ELF-1 (cell line): ENCODE measurements around the gene NPAS3.

Experiments
- DNase-seq: peaks from one replicate; pipeline ENCODE4 v3.0.0-alpha.2; 2016; ENCODE audit warnings: low read depth, low spot score

Gene NPAS3

DNA sequence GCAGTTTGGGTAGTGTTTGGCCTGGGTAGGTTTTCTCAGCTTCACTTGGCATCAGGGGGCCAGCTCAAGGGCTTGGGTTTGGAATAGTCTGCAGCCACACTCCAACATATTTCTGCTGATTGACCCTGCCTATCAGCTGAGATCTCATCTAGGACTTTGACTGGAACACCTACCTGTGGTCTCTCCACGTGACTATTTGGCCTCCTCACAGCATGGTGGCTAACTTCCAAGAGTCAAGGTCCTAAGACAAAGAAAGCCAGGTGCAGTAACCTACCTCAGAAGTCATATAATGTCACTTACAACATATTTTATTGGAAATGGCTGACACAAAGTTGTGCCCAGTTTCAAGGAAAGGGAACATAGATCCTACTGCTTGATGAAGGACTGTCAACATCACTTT lies 531.2 kb downstream of the NPAS3 start:
- DNase-seq = no peak

DNA sequence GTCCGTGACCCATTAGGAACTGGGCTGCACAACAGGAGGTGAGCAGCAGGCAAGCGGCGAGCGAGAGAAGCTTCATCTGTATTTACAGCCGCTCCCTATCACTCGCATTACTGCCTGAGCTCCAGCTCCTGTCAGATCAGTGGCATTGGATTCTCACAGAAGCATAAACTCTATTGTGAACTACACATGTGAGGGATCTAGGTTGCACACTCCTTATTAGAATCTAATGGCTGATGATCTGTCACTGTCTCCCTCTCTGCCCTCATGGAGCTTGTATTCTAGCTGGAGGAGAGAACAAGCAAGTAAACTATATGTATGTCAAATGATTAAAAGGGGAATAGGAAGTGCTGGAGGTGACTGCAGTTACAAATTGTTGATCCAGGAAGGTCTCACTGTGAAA lies 533.1 kb downstream of the NPAS3 start:
- DNase-seq = no peak

DNA sequence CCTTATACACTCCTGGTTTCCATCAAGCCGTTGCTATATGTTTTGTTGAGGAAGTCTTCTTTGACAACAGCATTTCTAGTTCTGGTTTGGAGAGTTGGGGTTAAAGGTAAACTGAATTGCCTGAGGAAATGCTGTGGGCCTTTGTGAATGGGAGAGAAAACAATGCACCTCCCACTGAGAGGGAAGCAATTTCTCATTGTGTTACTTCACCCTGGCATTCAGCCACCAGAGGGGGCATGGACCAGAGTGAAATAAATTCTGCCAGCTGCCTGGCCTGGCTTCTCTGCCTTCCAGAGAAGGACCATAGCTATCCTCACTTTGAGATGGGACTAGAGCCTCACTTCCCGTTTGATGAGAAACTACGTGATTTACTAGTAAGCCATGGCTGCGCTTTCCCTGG lies 536.9 kb downstream of the NPAS3 start:
- DNase-seq = peak; percentile 93

DNA sequence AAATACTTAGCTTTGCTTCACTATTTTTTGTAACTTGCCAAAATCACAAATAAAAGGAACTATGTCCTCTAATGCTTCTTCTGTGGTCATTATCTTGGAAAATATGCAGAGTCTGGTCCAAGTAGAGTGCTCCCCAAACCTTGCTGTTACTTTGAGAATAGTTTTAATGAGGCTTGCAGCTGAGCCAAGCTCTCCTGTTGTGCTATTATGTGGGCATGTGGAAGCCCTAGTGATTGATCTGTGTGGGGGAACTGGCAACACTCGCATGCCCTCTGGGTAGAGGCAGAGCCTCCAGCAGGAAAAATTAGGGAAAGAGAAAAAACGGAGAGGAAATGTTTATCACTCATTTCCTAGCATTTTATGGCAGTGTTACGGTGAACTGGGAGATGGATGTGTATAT lies 539.1 kb downstream of the NPAS3 start:
- DNase-seq = peak; percentile 41

DNA sequence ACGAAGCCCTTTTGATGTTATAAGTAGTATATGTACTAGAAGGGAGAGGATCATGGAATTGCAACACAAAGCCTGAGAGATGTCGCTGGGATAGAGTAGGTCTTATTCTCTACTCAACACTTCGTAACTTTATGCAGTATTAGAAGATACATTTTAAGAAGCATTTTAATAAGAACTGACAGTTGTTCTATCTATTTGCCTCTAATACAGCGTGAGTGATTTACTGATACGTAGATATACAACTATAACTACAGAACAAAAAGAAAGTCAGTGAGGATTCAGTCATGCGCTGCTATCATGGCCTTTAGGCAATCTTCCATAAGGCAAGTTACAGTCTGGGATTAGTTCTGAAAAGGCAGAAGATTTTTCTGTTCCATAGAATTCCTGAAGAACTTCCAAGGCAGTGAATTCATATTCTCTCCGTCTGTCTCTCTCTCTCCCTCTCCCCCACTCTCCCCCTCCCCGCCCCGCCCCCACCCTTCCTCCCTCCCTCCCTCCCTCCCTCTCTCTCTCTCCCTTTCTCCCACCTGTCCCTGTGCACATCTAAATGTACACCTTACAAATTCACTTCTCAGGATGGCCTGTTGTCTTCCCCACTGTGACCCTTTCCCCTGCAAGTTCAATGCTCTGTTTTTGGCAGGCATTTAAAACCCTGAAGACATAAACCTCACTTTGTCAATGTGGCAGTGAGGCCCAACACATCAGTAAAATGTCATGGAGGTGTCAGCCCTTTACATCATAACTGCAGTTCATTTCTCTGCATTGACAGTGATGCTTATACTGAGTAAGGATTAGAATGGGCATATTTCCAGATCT lies 541.6 kb downstream of the NPAS3 start:
- DNase-seq = no peak

DNA sequence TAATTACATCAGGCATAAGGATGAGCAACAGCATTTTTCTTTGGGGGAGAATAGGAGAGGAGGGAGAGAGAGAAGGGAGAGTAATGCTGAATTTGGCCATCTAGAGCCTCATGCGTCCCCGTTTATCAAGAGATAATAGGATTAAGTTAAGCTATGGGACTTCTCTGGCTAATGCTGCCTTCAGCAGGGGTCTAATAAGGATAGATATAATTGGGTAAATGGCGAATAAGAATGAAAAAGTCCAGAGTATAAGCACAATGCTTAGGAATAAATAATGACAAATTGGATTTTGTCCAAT lies 542.2 kb downstream of the NPAS3 start:
- no peak for DNase-seq

DNA sequence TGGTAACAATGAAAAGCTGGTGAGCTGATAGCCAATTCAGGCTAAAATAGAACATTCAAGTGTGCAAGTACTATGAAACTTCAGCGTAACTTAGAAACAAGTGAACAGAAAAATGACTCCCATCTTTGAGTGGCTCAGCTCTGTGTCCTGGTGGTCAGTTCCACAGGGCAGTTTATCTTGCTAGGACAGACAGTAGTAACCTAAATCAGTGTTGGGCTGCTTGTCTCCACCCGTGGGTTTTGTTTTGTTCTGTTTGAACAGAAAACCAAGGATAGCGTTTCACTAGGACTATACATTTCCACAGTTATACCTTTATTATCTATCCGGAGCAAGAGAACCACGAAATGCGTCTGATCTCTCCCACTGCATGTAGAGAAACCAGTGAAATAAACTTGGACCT lies 544.4 kb downstream of the NPAS3 start:
- no peak for DNase-seq

DNA sequence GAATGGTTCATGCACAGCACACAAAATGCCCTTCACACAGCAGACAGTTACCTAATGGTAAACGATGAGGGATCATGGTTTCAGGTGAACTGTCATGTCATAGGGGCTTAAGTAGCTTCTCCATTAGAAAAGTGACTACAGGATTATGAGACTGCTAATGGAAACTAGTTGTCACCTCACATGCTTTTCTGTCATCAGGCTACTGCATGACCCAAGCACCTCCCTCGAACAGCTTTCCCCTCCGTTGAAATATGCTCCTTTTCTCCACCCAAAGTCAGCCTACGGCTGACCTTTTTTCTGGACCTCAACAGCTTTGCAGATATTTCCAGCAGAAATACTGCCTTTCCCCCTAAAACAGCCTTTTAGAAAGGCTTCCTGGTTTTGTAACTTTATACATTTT lies 544.9 kb downstream of the NPAS3 start:
- DNase-seq = no peak

DNA sequence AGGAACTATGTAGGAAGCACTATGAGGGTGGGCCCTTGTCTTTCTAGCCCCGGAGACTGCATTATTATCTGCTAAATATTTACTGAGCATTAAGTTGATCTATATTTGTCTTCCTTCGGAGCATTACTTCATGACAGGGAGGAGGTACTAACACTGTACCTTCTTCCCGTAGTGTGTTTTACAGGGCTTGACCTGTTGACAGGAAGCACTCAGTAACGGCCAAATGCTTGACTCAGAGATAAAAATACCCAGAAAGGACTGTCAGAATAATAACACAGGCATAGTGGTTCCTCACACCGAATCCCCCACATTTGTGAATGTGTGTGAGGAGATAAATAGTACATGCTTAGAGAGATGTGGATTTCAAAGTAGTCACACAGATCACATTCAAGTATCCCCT lies 545.6 kb downstream of the NPAS3 start:
- DNase-seq = no peak

DNA sequence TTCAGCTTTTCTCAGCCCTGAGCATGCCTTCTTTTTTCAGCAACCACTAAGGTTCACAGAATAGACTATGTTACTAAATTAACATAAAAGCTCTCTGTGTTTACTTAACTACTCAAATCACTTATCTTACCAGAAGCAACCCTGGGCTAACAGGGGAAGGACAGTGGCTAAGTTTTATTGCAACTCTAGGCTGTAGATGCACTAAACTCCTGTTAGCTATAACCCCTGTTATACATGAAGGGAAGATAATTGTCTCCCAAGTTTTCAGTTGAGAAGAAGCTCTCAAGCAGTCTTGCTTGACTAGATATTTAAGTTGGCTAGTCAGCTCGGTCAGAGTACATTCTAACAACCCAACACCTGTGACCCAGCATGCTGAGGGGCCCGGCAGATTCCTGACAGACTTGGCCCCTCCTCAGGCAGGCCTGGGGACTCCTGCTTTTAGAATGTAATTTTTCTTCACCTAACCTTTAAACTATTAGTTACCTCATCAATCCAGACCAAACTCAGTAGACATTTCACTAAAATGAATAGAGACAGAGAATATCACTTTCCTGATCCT lies 547.7 kb downstream of the NPAS3 start:
- DNase-seq = no peak

DNA sequence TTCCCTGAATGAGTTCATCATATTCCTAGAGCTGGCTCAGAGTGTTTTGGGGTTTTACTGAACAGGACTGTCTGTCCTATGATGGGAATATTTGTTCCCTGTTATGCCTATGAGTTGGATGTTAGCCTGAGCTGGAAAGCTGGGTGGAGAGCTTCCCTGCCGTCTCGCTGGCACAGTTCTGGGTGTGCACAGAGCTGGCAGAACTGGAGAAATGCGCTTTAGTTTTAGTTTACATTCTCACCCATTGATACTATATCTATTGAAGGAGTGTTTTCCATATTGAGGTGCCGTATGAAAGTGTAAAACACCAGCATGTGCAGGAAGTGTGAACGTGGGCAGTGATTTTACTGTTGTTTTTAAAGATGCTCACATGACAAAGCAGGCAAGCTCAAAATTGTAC lies 549.9 kb downstream of the NPAS3 start:
- no peak for DNase-seq

DNA sequence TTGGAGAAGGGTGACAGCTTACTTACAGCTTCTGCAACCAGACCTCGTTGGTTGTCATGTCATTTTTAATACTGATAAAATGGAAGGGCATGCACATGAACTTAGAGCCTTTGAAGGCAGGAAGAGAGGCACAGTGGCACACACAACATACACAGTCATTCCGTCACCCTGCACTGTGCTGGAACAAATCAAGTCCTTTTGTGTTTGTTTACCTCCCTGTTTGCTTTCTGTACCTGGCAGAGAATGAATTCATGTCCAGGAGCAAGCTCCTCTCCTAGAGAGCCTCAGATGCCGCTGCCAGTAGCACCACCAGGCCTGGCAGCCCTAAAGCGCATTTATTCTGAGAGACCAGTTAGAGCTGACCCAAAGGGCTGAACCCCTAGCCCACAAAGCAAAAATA lies 551.9 kb downstream of the NPAS3 start:
- no peak for DNase-seq

DNA sequence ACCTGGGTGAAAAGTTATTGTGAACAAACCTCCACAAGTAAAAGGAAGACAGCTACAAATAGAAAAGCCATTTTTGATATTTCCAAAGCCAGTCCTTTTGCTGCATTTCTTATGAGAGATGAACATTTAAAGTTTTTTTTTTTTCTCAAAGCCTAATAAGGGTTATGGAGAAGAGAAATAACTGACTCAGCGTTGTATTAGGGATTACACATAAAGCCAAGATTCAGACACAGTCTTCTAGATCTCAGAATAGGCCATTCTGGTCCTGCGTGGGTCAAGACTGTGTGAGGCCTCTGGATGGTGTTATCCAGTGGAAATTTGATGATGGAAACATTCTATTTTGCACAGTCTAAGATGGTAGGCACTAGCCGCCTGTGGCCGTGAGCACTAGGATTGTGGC lies 552.4 kb downstream of the NPAS3 start:
- no peak for DNase-seq

DNA sequence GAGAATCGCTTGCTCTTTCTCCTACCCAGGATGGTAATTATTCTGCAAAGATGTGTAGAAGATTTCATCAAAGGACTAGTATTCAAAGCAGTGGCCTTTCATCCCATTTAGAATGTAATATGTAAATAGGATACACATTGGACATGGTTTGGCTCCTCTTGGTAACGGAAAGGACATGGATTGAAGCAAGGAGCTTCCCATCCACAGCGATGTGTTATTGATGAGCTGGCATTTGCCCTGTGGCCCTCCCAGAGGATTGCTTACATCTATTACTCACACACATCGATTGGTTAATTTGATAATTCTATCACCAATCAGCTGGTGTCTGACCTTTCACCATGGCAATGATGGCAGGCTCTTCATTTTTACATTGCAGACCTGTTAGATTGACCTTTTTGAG lies 553.8 kb downstream of the NPAS3 start:
- no peak for DNase-seq

DNA sequence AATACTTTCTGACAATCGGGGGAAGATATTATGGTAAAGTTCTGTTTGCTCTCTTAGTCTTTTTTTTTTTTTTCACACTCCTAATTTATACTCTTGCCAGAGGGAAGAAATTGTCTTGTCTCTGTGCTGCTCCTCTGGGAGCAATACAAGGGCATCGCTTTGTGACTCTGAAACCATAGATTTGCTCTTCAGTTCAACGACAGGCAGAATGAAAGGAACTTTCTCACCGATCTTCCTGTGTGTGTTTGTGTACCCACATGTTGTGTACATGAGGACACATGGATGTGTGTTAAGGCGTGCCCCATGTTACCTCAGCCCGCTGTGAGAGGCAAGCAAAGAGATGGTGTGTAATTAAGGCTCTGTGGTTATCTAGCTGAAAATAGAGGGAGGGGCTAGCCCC lies 554.6 kb downstream of the NPAS3 start:
- no peak for DNase-seq

DNA sequence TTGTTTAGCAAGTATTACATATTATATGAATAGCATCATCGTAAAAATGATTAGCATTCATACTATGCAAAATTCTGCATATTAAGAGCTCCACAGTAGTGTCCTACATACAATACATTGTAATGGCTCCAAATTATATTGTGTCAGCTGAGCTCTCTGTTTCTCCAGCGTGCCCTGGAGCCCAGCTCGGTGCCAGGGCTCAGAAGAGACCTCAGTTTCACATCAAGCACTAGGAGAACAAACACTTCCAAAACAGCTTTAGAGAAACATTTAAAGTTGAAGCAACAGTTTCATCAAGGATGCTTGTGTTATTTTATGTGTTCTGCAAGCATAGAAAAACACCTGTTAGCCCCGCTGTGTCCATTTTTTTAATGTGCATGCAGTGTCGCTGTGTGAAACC lies 555.3 kb downstream of the NPAS3 start:
- DNase-seq = no peak

DNA sequence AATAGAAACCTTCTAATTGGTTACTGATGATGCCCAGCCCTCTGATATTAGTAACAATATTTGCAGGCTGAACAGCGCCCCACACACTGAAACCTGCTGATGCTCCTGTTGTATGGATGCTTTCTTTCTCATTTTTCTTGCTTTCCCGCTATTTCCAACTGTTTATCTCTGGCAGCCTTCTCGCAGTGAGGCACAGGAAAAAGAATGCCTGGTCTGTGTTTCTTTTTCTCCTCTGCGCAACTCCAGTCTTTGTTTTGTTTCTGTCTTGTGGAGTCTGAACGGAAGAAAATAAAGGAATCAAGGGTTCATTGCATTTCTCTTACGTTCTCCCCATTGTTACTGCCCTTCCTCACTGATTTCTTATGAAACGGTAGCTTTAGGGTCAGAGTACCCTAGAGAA lies 561.0 kb downstream of the NPAS3 start:
- no peak for DNase-seq

DNA sequence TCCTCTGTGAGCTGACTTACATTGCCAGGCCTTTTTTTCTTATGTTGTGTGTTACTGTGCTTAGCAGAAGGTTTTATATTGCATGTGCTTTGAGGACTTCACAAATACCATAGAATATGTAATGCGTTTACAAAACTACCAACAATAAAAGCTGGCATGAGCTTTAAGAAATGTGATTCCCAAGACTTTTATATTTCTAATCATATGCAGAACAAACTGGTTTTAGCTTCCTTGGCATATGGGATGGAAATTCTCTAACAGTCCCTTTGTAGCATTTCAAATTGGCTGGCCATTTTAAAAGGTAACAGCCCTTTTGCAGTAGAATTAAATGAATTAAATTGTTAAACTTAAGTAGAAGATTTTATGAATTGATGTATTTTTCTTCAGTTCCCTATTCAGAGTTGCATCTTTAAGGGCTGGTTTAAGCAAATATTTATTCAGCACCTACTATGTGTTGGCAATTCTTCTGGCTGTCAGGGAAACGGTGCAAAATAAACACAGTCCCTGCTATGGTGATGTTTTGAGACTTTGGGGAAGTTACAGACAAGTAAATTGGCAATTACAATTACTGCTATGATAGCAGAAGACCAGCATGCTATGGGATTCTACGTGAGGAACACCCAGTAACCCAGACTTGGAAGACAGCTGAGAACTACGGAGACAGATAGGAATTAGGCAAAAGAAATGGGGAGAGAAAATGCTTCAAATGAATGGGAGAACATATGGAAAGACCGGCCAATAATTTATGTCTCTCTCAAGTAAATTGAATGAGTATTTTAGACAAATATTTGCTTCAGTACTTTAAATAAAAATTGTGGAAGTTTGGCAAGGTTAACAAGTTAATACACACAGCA lies 565.8 kb downstream of the NPAS3 start:
- DNase-seq = no peak

DNA sequence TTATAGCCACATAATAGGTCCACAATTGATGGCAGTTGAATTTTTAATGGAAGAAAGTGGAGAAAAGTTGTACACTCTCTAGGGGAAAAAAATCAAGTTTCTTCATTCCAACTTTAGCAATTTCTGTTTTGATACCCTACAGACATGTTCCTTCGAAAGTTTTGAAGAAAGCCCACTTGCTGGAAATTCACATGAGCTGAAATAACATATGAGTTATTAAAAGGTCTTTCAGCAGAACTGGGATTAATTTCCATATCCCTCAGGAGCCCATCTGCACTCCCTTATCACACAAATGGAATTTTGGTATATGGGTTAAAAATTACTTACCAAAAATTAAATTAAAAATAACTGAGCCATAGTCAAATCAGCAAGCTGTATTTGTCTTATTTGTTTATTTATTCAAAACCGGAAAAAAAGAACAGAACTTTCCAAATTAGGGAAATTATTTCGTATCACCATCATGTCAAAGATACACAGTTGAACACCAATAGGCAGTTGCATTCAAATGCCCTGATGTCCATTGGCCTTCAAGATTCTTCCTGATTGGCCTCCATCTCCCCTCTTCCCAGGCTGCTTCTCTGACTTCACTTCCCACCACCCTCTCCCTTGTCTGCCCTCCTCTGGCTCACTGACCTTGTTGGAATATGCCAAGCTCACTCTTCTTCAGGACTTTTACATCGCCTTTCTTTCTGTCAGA lies 566.7 kb downstream of the NPAS3 start:
- DNase-seq = no peak

DNA sequence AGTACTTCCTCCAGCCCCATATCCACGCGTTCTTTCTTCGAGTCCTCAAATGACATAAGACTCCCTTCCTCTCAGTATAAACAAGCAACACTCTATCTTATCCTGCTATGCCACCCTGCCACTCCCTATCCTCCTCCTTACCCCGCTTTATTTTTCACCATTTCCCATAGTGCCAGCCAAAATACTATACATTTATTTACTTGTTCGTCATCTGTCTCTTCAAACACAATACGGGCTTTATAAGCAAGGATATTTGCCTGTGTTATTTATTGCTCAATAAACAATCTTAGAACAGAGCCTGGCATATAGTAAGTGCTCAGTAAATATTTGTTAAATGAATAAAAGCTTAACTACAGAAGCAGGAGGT lies 567.3 kb downstream of the NPAS3 start:
- no peak for DNase-seq

DNA sequence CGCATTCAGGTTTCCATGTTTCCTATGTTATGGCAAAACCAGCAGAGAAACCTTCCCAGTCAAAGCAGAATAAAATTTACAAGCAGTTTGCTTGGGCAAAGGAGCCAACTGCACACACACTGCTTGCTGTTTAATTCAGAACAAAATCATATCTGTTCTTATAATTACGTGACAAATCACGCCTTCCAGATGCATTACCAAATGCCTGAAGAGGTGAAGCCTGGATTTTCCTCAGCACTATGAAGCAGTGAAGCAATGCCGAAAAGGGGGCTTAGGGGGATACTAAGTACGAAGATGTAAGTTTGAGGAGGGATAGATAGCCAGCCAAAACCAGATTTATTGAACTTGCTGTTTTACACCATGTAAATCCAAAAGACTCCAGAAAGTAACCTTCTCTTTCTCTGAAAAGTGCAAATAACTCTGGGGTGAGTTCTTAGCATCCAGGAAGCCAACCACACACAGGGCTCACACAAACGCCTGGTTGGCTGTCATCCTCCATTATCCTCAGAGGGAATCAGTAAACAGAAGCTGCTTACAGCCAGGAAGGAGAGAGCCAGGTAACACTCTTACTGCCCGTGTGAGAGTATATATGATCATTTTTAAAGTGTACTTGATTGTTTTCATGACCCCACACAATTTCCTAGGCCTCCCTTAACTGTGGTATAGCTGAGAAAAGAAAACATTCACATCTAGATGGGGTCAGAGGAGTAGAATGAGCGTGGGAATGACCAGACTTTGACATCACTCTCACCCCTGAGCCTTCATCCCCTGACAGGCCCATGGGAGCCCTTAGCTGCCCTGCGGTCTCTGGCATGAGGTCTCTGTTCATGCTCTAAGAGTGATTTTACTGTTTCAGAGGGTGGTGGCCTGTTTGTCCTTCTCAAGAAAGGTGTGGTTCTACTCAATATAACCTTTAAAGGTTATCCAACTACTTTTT lies 569.7 kb downstream of the NPAS3 start:
- DNase-seq = no peak
